Measurements from ENCODE around the gene ABHD12B.
A peak's percentile ranks its signal among the peaks of the same experiment; 100 is the strongest.

ABHD12B gene, protein sequence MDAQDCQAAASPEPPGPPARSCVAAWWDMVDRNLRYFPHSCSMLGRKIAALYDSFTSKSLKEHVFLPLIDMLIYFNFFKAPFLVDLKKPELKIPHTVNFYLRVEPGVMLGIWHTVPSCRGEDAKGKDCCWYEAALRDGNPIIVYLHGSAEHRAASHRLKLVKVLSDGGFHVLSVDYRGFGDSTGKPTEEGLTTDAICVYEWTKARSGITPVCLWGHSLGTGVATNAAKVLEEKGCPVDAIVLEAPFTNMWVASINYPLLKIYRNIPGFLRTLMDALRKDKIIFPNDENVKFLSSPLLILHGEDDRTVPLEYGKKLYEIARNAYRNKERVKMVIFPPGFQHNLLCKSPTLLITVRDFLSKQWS

DNA sequence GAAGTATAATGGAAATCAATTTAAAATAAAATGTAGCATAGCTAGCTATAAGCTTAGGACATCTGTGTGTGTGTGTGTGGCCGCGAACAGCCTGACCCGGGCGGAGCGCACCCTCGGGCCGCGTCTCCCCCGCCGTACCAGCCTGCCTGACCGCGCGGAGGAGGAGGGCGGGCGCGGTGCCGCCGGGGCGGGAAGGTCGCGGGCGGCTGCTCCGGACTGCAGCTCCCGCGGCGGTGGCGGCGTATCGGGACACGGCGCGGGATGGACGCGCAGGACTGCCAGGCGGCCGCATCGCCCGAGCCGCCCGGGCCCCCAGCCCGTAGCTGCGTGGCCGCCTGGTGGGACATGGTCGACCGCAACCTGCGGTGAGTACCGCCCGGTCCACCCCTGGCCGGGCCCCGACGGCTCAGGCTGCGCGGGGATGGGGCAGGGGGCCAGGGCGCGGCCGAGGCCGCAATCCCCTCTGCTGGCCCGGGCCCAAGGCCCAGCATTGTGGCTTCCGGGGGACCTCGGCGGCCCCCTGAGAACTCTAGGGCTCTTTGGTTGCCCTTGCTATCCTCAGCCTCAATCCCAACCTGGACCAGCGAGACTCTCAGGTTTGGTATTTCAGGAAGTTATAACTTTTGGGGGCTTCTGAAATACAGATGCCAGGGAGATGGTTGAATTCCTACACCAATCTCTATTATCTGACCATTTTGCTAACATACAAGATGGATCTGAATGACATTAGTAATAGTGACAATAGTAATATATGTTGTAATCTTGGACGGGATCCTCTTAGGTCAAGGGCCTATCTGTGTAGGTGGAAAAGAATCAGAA is at the start of gene ABHD12B:
Gene ABHD12B, plus strand, starts transcription at position 140 of the 819 bp plus-strand sequence. Its CDS starts 122 bp downstream, at position 262.
- Histone ChIP-seq H3K27me3 (ENCODE audit: control insufficient read depth, insufficient read depth, low read length) (peaks cover 4% of the 10 kb centered on the region), H3K4me1 (ENCODE audit: control insufficient read depth, insufficient read depth, low read length) (0 out of 2 replicates have a peak, but pooled peaks cover 1% of the 10 kb centered on the region), H3K27ac (ENCODE audit: low read length) (no peak within 1 kb of the TSS), H3K4me3 (ENCODE audit: low read length) (peak within 1 kb of the TSS; percentile 64; the same call in 1 of the 2 replicates), H3K9me3 (ENCODE audit: control insufficient read depth, insufficient read depth, low read length) (no peaks in the 10 kb centered on the region), H3K36me3 (ENCODE audit: control insufficient read depth, insufficient read depth, low read length) (no peaks in the 10 kb centered on the region)
- no CpG with 5 or more reads among the region's 63 CpGs for WGBS (ENCODE audit: insufficient coverage, insufficient read length)
- DNase-seq (ENCODE audit: low read depth, low spot score), result no peak

DNA sequence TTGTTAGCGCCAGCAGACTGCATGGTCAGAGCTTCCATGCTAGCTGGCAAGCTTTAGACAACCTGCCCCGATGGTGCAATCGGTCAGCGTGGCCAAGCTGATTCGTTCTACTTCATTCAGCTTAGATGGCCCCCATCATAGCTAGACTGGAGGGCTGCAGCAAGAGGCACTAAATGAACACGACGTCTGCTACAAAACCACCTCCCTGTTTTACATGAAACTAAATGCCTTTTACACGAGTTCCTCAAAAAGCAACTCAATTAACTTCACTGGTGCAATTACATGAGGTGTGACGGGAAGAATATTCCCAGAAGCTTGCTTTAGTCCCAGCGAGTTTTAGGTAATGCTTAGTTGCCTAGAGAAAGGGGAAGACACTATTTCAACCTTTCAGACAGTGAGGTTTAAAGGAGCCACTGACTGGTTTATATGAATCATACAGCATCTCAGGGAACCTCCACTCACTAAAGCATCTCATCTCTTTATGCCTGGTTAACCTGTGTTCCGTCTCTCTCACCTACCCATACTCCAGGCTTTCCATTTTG is 49.3 kb upstream of the ABHD12B start:
- DNase-seq (ENCODE audit: low read depth, low spot score), result no peak
- Histone ChIP-seq H3K36me3 (ENCODE audit: control insufficient read depth, insufficient read depth, low read length) (no peaks in the 10 kb centered on the region), H3K4me3 (ENCODE audit: low read length) (no peak overlapping the region), H3K4me1 (ENCODE audit: control insufficient read depth, insufficient read depth, low read length) (peaks cover 7% of the 10 kb centered on the region), H3K27ac (ENCODE audit: low read length) (no peak overlapping the region), H3K9me3 (ENCODE audit: control insufficient read depth, insufficient read depth, low read length) (no peaks in the 10 kb centered on the region), H3K27me3 (ENCODE audit: control insufficient read depth, insufficient read depth, low read length) (peaks cover 7% of the 10 kb centered on the region)
- no CpG with 5 or more reads among the region's 11 CpGs for WGBS (ENCODE audit: insufficient coverage, insufficient read length)

DNA sequence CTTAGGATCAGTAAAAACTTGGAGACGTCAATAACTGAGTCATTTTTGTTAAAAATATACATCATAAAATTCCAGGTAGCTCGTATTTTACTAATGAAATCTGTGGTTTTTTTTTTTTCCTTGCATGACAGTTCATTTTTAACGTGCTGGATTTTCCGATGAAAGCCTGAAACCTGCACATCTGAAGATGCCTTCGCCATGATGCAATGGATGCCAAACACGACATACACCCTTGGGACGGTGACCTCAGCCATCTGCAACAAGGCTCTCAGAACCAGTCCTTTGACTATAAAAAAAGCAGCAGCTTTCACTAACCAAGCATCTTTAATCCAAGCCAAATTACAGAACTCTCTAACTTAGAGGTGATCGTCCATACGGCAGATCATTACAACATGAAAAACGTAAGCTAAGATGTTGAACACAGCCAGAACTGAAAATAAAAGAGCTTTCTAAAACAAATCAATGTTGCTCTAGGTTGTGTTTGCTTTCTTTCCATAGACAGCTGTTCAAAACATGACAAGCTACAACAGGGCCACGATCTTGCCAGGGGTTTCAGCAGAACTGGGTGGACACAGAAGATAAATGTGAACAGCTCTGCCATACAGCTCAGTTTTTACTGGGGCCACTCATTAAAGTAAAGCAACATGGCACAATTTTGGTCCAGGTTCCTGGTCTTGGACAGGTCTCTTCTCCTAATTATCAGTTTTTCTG is 48.6 kb upstream of the ABHD12B start:
- H3K4me1 ChIP-seq (ENCODE audit: control insufficient read depth, insufficient read depth, low read length), result peaks cover 7% of the 10 kb centered on the region
- no CpG with 5 or more reads among the region's 11 CpGs for WGBS (ENCODE audit: insufficient coverage, insufficient read length)

DNA sequence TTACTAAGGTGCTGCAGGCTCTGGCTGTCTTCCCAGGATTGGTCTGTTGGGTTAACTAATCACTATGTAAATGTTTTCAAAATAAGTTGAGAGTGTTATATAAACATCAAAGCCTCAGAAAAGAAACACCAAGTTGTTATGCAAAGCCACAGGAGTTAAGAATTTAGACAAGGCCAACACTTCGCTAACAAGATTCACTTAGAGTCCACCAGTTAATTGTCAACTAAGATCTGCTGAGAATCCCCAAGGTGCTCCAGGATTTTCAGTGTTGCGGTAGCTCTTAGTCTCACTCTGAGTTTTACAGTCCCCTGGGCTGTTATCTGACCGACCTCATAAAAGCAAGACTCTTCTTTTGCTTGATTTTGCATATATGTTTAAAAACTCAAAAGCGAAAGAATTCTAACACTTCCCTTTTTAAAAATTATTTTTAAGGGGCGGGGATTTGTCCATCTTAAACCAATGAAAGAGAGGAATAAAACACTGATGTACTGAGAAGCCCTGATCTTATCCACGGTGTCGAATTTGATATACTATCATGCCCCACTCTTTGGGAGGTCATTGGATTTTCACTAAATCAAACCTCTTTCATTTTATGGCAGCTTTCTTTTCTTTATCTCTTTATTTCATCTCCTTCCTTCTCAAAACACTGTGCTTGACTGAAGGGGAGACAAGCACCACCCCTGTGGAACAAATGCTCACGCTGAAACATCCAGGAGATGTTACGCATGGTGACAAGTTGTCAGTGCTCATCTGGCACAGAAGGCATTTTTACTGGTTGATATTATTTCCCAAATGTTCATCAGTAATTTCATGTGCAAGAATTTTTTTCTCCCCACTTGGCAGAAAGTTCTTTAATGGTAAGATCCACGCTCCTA is 47.9 kb upstream of the ABHD12B start:
- no peaks in the 10 kb centered on the region for H3K36me3 ChIP-seq (ENCODE audit: control insufficient read depth, insufficient read depth, low read length)
- no peak overlapping the region for H3K27ac ChIP-seq (ENCODE audit: low read length)
- H3K4me3 ChIP-seq (ENCODE audit: low read length), result no peak overlapping the region
- H3K4me1 ChIP-seq (ENCODE audit: control insufficient read depth, insufficient read depth, low read length), result peaks cover 7% of the 10 kb centered on the region
- H3K9me3 ChIP-seq (ENCODE audit: control insufficient read depth, insufficient read depth, low read length), result no peaks in the 10 kb centered on the region
- no CpG with 5 or more reads among the region's 10 CpGs for WGBS (ENCODE audit: insufficient coverage, insufficient read length)
- no peak for DNase-seq (ENCODE audit: low read depth, low spot score)
- H3K27me3 ChIP-seq (ENCODE audit: control insufficient read depth, insufficient read depth, low read length), result peaks cover 10% of the 10 kb centered on the region

More for the DNA sequence above, 48.6 kb upstream of the ABHD12B start:
- H3K4me3 ChIP-seq (ENCODE audit: low read length), result no peak overlapping the region
- H3K27me3 ChIP-seq (ENCODE audit: control insufficient read depth, insufficient read depth, low read length), result peaks cover 7% of the 10 kb centered on the region
- H3K36me3 ChIP-seq (ENCODE audit: control insufficient read depth, insufficient read depth, low read length), result no peaks in the 10 kb centered on the region
- H3K27ac ChIP-seq (ENCODE audit: low read length), result no peak overlapping the region
- no peak for DNase-seq (ENCODE audit: low read depth, low spot score)
- H3K9me3 ChIP-seq (ENCODE audit: control insufficient read depth, insufficient read depth, low read length), result no peaks in the 10 kb centered on the region

DNA sequence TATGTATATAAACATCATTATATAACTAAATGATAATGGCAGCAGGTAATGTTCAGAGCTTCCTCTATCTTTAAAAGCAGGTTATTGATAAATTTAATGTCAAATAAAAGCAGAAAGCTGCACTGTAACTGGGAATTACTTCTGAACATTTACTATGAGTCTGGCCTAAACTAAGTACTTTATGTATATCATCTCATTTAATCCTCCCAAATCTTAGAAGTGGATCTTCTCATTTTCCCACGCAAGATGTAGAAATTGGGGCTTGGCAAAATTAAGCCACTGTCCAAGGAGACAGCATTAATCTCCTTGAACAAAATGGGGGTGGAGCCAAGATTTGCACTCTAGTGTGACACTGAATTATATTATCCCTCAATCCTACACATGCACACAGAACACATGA is 46.5 kb upstream of the ABHD12B start:
- Histone ChIP-seq H3K27me3 (ENCODE audit: control insufficient read depth, insufficient read depth, low read length) (peaks cover 16% of the 10 kb centered on the region), H3K36me3 (ENCODE audit: control insufficient read depth, insufficient read depth, low read length) (no peaks in the 10 kb centered on the region), H3K27ac (ENCODE audit: low read length) (no peak overlapping the region), H3K4me1 (ENCODE audit: control insufficient read depth, insufficient read depth, low read length) (peaks cover 9% of the 10 kb centered on the region), H3K4me3 (ENCODE audit: low read length) (no peak overlapping the region), H3K9me3 (ENCODE audit: control insufficient read depth, insufficient read depth, low read length) (no peaks in the 10 kb centered on the region)
- no CpG with 5 or more reads among the region's 1 CpG for WGBS (ENCODE audit: insufficient coverage, insufficient read length)
- no peak for DNase-seq (ENCODE audit: low read depth, low spot score)

DNA sequence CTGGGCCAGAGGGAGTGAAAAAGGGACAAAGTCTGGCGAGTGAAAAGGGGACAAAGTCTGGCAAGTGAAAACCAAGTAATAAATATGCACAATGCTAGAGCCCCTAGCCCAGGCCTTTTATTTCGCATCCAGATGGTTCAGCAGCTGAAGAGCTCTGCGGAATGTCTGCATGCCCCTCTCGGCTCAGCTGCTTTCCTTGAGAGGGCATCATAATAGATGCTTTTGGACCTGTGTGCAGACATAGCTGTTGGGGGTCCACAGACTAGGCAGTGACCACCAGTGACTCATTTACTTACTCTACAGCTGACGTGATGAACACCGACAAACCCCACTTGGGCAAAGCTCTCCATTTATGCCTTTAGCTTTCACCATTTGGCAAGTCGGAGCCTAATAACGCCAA is 45.2 kb upstream of the ABHD12B start:
- DNase-seq (ENCODE audit: low read depth, low spot score), result no peak
- Histone ChIP-seq H3K4me3 (ENCODE audit: low read length) (no peak overlapping the region), H3K27ac (ENCODE audit: low read length) (no peak overlapping the region), H3K27me3 (ENCODE audit: control insufficient read depth, insufficient read depth, low read length) (peaks cover 17% of the 10 kb centered on the region), H3K4me1 (ENCODE audit: control insufficient read depth, insufficient read depth, low read length) (peaks cover 8% of the 10 kb centered on the region), H3K36me3 (ENCODE audit: control insufficient read depth, insufficient read depth, low read length) (no peaks in the 10 kb centered on the region), H3K9me3 (ENCODE audit: control insufficient read depth, insufficient read depth, low read length) (no peaks in the 10 kb centered on the region)
- WGBS (ENCODE audit: insufficient coverage, insufficient read length), result no CpG with 5 or more reads among the region's 8 CpGs

DNA sequence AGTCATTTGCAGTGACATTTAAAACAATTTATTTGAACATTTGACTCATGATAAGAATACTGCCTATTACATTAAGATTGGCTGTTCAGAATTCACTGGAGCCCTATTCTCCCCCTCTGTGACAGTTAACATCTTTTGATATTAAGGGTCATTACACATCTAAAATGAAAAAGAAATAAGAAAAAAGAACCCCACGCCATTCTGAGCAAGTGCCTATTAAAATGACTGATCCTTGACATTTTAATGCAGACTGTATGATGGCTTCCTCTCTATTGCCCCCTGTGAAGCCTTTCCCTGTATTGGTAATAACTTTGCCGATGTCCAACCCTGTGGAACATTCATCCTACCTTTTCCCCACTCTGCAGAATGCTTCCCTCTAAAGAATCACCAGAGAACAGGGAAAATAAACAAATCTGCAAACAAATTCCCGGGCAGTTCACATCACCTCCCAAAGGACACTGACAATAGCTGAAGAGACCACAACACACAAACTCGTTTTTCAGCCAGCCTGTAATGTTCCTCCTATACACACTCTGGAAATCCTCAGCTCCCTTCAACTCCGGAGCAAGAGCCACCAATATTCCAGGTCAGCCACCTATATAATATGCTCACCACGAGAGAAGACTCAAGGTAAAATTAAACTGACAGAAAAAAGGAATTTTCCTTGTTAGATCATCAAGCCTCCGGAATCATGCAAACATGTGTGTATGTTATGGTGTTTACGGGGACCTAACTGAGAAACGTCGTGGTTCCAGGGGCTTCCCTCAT is 42.9 kb upstream of the ABHD12B start:
- no CpG with 5 or more reads among the region's 10 CpGs for WGBS (ENCODE audit: insufficient coverage, insufficient read length)
- Histone ChIP-seq H3K4me1 (ENCODE audit: control insufficient read depth, insufficient read depth, low read length) (peaks cover 2% of the 10 kb centered on the region; the same call in 1 of the 2 replicates), H3K27me3 (ENCODE audit: control insufficient read depth, insufficient read depth, low read length) (peaks cover 28% of the 10 kb centered on the region), H3K9me3 (ENCODE audit: control insufficient read depth, insufficient read depth, low read length) (no peaks in the 10 kb centered on the region), H3K27ac (ENCODE audit: low read length) (no peak overlapping the region), H3K36me3 (ENCODE audit: control insufficient read depth, insufficient read depth, low read length) (no peaks in the 10 kb centered on the region), H3K4me3 (ENCODE audit: low read length) (no peak overlapping the region)
- DNase-seq (ENCODE audit: low read depth, low spot score), result no peak

DNA sequence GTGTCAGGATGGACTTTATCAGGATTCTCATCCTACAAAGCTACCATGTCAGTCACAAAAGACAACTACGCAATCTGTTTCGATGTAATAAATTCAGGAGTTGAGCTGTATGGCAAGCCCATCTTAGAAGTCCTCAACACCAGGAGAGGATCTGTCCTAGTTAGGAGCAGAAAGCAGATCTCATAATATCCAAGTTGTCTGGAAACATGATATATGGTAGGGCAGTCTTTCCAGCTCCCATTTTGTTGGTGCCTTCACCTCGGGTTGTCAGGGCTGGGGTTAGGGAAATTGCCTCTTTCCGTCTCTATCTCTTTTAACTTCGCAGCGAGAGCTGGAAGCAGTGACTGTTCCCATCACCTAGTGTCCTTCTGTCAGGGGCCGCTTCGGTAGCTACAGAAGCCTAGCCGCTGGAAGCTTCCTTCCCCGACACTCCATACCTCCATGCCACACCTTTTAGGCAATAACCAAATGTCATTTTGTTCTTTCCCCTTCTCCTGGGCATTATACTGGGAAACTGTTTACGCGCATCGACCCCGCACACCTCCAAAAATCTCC is 42.3 kb upstream of the ABHD12B start:
- no peak overlapping the region for H3K27ac ChIP-seq (ENCODE audit: low read length)
- DNase-seq (ENCODE audit: low read depth, low spot score), result no peak
- no peaks in the 10 kb centered on the region for H3K9me3 ChIP-seq (ENCODE audit: control insufficient read depth, insufficient read depth, low read length)
- no peaks in the 10 kb centered on the region for H3K36me3 ChIP-seq (ENCODE audit: control insufficient read depth, insufficient read depth, low read length)
- peak overlapping the region; percentile 46; the same call in 1 of the 2 replicates for H3K4me3 ChIP-seq (ENCODE audit: low read length)
- peaks cover 27% of the 10 kb centered on the region for H3K27me3 ChIP-seq (ENCODE audit: control insufficient read depth, insufficient read depth, low read length)
- H3K4me1 ChIP-seq (ENCODE audit: control insufficient read depth, insufficient read depth, low read length), result peaks cover 2% of the 10 kb centered on the region; the same call in 1 of the 2 replicates
- no CpG with 5 or more reads among the region's 14 CpGs for WGBS (ENCODE audit: insufficient coverage, insufficient read length)

All from iPS DF 6.9 (cell line).